G401 (cell line): ENCODE measurements around the gene RBM15. TPM values are rescaled to one million over a fixed set of nuclear protein-coding genes. Genes with fewer than 3 reads are reported as not detected.

ENCODE experiments used
- DNase-seq: peaks from one replicate; pipeline ENCODE4 v3.0.0-alpha.2; 2015; ENCODE audit warnings: low spot score
- in situ Hi-C: cut with HindIII; loops from 2 replicates; pipeline ENCODE4 v1.10.0; 2016; ENCODE audit warnings: low sequenced_read_pairs, mixed read lengths
- total RNA-seq: library from RNA; depleted of rRNA; stranded (reverse); fragments of >200 nt; shearing (Covaris generic); gene quantifications from 2 replicates; pipeline ENCODE4 v1.2.3, GENCODE V29; 2014; rRNA removed

Gene RBM15
- total RNA-seq, 1 experiment from 2014 or later: 36.3 TPM

- DNase-seq: no peak
- in situ Hi-C loops: no loop called here
These were observed 54.1 kb downstream of the RBM15 start for GRCh38 chr1:110393286-110393685.

- DNase-seq: no peak
- in situ Hi-C loops: no loop called here
These were observed 54.7 kb downstream of the RBM15 start for GRCh38 chr1:110393691-110394492.

- in situ Hi-C loops: no loop called here
- DNase-seq: no peak
These were observed 55.3 kb downstream of the RBM15 start for GRCh38 chr1:110394493-110394820.

Other genes with a start within 250 kb of the RBM15 start
- not detected in 2 replicates for gene UBL4B, start 226.9 kb upstream of the RBM15 start, total RNA-seq
- 0.92 and 1.3 TPM in 2 replicates for gene SLC6A17, start 188.9 kb upstream of the RBM15 start, total RNA-seq
- gene KCNC4, start 129.1 kb upstream of the RBM15 start, total RNA-seq: 4.8 and 5.9 TPM in 2 replicates
- 0.85 and 2.3 TPM in 2 replicates for gene SLC16A4, start 51.6 kb downstream of the RBM15 start, total RNA-seq
- 68.1 and 100 TPM in 2 replicates for gene LAMTOR5, start 68.3 kb downstream of the RBM15 start, total RNA-seq
- not detected in 2 replicates for gene PROK1, start 111.8 kb downstream of the RBM15 start, total RNA-seq
- not detected in 2 replicates for gene KCNA10, start 179.8 kb downstream of the RBM15 start, total RNA-seq